ENCODE results near the gene CATSPERZ. TPM values are rescaled to one million over a fixed set of nuclear protein-coding genes. Genes with fewer than 3 reads are reported as not detected.
A peak's percentile ranks its signal among the peaks of the same experiment; 100 is the strongest.

CATSPERZ gene
- total and polyA plus RNA-seq, 9 of the 15 experiments (the other 6 are each of a cell fraction or from before 2014, with no cell fraction given): 0.86 to 8.5 (median 3.5) TPM

DNA sequence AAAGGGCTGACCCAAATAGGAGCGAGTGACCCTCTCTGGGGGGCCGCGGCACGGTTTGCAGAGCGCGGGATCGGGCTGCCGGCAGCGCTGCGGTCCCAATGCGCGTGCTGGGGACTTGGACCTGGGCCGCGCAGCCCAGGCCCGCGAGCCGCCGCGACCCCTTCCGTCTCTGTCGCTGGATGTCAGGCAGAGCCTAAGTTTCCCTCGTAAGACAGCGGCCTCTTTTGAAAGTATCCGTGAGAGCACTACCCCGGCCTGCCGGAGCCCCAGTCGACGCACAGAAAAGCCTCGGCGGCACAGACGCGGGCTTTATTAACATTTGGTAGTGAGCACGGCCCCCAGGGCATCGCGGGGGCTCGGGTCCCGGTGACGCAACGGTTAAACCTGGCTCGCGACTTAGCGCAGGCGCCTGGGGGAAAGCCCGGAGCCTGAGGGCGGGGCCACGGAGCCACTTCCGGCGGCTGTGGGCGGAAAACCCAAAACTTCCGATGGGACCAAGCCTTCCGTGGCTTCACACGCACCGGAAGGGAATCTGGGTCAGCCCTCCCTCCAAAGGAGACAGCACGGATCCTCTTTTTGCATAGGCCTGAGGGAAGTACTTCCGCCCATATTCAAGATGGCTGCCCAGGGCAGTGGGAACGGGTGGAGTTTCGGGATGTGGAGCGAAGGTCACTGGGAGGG lies 30.5 kb upstream of the CATSPERZ start:
- WGBS (ENCODE audit: insufficient coverage, low coverage, missing lambda C conversion rate): 0% methylated on average over 54 of the region's 58 CpGs
- Histone ChIP-seq H3K4me1 (replicated peaks in 1 of 2; ENCODE audit: control insufficient read depth in 2 of 2, insufficient read depth in 2 of 2, low read length in 2 of 2) (peaks cover 32 to 54% of the 10 kb centered on the region in 2 experiments), H3K27me3 (ENCODE audit: control insufficient read depth in 2 of 2, insufficient read depth in 2 of 2, low read length in 2 of 2) (no peaks in the 10 kb centered on the region), H3K36me3 (ENCODE audit: control insufficient read depth, insufficient read depth, low read length) (peaks cover 36% of the 10 kb centered on the region), H3K9me3 (replicated peaks; ENCODE audit: control insufficient read depth, insufficient read depth, low read depth, low read length) (no peaks in the 10 kb centered on the region), H3K9me1 (ENCODE audit: control insufficient read depth, insufficient read depth, low read length) (peaks cover 3% of the 10 kb centered on the region), H3K27ac (ENCODE audit: extremely low read depth, low read depth, low read length) (peak overlapping the region; percentile 96), H3K9ac (ENCODE audit: insufficient read depth in 1 of 2, low read depth in 2 of 2, low read length in 2 of 2) (peak overlapping the region; percentile 89 to 99), H4K20me1 (replicated peaks; ENCODE audit: control insufficient read depth, insufficient read depth, low read length) (no peaks in the 10 kb centered on the region), H3K4me3 (peak overlapping the region; percentile 60), H3K79me2 (ENCODE audit: control insufficient read depth, insufficient read depth, low read length) (peaks cover 45% of the 10 kb centered on the region), H2AFZ (ENCODE audit: low read depth, low read length) (peak overlapping the region; percentile 86), H3K4me2 (ENCODE audit: insufficient read depth, low read length) (peak overlapping the region; percentile 92)
- in situ Hi-C loops (cut with MboI): no loop called here
- POLR2A ChIA-PET: interaction anchor here (0.5 to 5.7 kb wide), 19 partner anchors 11 to 1458 kb away, joined by 3 to 58 read pairs (median 4); partner anchors contain the start of genes BAD, CATSPERZ, ESRRA and FERMT3
- FAIRE-seq (peak; percentile 98), DNase-seq (ENCODE audit: extremely low read depth in 1 of 4, low spot score in 3 of 4) (peak; percentile 75 to 99 (median 83)), ATAC-seq (peak; percentile 84)
- TSS peak; percentile 94 for BruUV-seq (replicated peaks)
- CTCF ChIA-PET (ENCODE audit: low intra/inter-chr PET ratio): interaction anchor here (2.6 kb wide), 1 partner anchor 66 kb away, joined by 11 read pairs; no protein-coding TSS in a partner anchor
- intact Hi-C loops (cut with micrococcal nuclease): loop anchor here (1.0 to 2.0 kb wide), 3 partner anchors 23 to 65 kb away; partner anchors contain the start of genes ESRRA and PPP1R14B
- TF ChIP-seq NFYB (IDR thresholded peaks at IDR 0.05; ENCODE audit: extremely low read depth, insufficient read length) (no peak), ZFP36 (IDR thresholded peaks at IDR 0.05; ENCODE audit: low read depth, low read length, partially characterized antibody) (no peak), BRCA1 (IDR thresholded peaks at IDR 0.05) (no peak), BRCA1 (CRISPR knock-in tag; IDR thresholded peaks at IDR 0.05) (no peak), MED1 (CRISPR knock-in tag; IDR thresholded peaks at IDR 0.05; ENCODE audit: borderline replicate concordance) (no peak), MCM2 (IDR thresholded peaks at IDR 0.05; ENCODE audit: low read depth) (no peak), ZNF143 (CRISPR knock-in tag; IDR thresholded peaks at IDR 0.05) (no peak), KLF16 (IDR thresholded peaks at IDR 0.05) (no peak), SRSF3 (IDR thresholded peaks at IDR 0.05; ENCODE audit: insufficient read depth, low read length) (no peak), RBBP5 (IDR thresholded peaks at IDR 0.05; ENCODE audit: borderline replicate concordance, insufficient read depth, low read length, poor library complexity, severe bottlenecking) (peak; percentile 8), MCM7 (IDR thresholded peaks at IDR 0.05) (no peak), HDAC6 (IDR thresholded peaks at IDR 0.05; ENCODE audit: low read depth, low read length) (no peak), SNRNP70 (optimal IDR thresholded peaks at IDR 0.05; ENCODE audit: low read depth, low read length) (no peak), ZNF23 (CRISPR knock-in tag; IDR thresholded peaks at IDR 0.05) (no peak)
- TF ChIP-seq, protein P1, sequence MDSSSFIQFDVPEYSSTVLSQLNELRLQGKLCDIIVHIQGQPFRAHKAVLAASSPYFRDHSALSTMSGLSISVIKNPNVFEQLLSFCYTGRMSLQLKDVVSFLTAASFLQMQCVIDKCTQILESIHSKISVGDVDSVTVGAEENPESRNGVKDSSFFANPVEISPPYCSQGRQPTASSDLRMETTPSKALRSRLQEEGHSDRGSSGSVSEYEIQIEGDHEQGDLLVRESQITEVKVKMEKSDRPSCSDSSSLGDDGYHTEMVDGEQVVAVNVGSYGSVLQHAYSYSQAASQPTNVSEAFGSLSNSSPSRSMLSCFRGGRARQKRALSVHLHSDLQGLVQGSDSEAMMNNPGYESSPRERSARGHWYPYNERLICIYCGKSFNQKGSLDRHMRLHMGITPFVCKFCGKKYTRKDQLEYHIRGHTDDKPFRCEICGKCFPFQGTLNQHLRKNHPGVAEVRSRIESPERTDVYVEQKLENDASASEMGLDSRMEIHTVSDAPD (CRISPR knock-in tag; IDR thresholded peaks at IDR 0.05): no peak
- TF ChIP-seq, protein P2, sequence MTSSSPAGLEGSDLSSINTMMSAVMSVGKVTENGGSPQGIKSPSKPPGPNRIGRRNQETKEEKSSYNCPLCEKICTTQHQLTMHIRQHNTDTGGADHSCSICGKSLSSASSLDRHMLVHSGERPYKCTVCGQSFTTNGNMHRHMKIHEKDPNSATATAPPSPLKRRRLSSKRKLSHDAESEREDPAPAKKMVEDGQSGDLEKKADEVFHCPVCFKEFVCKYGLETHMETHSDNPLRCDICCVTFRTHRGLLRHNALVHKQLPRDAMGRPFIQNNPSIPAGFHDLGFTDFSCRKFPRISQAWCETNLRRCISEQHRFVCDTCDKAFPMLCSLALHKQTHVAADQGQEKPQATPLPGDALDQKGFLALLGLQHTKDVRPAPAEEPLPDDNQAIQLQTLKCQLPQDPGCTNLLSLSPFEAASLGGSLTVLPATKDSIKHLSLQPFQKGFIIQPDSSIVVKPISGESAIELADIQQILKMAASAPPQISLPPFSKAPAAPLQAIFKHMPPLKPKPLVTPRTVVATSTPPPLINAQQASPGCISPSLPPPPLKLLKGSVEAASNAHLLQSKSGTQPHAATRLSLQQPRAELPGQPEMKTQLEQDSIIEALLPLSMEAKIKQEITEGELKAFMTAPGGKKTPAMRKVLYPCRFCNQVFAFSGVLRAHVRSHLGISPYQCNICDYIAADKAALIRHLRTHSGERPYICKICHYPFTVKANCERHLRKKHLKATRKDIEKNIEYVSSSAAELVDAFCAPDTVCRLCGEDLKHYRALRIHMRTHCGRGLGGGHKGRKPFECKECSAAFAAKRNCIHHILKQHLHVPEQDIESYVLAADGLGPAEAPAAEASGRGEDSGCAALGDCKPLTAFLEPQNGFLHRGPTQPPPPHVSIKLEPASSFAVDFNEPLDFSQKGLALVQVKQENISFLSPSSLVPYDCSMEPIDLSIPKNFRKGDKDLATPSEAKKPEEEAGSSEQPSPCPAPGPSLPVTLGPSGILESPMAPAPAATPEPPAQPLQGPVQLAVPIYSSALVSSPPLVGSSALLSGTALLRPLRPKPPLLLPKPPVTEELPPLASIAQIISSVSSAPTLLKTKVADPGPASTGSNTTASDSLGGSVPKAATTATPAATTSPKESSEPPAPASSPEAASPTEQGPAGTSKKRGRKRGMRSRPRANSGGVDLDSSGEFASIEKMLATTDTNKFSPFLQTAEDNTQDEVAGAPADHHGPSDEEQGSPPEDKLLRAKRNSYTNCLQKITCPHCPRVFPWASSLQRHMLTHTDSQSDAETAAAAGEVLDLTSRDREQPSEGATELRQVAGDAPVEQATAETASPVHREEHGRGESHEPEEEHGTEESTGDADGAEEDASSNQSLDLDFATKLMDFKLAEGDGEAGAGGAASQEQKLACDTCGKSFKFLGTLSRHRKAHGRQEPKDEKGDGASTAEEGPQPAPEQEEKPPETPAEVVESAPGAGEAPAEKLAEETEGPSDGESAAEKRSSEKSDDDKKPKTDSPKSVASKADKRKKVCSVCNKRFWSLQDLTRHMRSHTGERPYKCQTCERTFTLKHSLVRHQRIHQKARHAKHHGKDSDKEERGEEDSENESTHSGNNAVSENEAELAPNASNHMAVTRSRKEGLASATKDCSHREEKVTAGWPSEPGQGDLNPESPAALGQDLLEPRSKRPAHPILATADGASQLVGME (CRISPR knock-in tag; IDR thresholded peaks at IDR 0.05): no peak; the same call in 1 of the 2 replicates
